HG03060 (cell line): ENCODE measurements around the gene TJAP1.

Source experiments
- ATAC-seq: cut with Tn5 transposase; IDR thresholded peaks from one replicate; pipeline ENCODE4 v1.9.1; 2021; ENCODE audit warnings: low read depth, moderate number of reproducible peaks; ENCODE audit not compliant: unreplicated experiment

Gene TJAP1, protein sequence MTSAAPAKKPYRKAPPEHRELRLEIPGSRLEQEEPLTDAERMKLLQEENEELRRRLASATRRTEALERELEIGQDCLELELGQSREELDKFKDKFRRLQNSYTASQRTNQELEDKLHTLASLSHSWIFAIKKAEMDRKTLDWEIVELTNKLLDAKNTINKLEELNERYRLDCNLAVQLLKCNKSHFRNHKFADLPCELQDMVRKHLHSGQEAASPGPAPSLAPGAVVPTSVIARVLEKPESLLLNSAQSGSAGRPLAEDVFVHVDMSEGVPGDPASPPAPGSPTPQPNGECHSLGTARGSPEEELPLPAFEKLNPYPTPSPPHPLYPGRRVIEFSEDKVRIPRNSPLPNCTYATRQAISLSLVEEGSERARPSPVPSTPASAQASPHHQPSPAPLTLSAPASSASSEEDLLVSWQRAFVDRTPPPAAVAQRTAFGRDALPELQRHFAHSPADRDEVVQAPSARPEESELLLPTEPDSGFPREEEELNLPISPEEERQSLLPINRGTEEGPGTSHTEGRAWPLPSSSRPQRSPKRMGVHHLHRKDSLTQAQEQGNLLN

DNA sequence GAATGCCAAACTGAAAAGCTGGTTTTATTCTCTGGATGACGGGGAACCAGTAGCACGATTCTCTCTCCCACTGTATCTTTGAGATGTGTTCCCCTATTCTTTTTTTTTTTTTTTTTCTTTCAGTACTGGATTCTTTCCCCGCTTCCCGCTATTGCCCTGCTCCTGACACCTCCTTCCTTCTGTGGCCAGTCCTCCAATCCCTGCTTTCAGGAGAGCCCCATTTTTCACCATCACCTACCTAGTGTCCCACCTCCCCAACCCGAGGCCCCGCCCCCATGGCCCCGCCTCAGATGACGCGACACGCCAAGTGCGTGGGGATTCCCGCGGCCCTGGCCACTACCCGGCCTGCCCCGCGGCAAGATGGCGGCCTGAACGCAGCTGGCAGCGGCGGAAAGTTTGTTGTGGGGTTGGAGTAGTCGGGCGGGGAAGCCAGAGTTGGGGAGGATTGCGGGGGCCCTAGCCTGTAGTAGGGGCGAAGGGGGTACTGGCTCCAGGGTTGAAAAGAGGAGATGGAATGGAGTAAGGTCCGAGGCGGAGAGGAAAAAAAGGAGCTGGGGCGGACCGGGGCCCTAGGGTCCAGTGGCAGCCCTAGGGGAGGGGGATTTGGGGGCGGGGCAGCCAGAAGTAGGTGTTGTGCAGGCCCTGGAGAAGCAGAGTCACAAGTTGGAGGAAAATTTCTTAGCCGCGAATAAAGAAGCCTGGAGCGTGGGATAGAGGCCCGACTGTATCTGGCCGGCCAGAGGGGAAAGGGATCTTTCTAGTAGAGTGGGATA lies at the start of gene TJAP1:
TSS of gene TJAP1 (plus strand) at position 336 of the 773 bp plus-strand sequence. CDS start 21,432 bp downstream, outside the sequence.
- ATAC-seq, result no peak

DNA sequence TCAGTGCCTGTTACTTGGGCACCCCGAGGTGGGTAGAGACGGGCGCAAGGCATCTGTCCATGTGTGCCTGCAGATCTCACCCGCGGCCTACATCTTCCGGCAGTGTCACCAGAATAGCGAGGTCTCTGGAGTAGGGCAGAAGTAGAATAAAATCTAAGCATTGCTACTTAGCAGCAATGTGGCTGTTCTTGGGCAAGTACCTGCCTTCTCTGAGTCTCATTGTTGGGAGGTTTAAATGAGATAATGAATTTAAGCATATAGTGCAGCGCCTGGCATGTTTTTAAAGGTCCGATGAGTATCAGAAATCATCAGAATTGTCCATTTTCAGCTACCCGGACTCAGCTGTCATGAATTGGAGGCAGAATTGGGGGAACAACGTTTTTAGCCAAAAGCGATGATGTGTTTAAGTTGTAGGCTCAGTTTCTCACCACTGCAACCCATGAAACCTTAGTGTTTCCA lies 49.2 kb upstream of the TJAP1 start:
- ATAC-seq, result no peak

DNA sequence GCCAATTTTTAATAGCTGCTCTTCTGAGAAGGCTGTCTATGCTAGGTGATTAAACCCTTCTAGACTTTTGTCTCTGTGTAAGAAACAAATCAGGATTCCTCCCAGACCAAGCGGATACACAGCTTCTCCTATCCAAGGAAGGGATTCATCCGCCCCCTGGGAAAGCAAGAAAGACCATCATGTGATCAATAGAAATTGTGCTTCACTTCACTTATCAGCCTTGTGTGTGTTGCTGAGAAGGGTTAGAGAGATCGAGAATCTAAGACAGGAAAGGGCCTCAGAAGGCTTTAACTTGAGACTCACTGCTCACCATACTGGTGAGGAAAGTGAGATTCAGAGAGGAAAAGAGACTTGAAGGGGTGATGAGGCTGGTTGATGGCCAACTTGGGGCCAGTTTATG lies 48.5 kb upstream of the TJAP1 start:
- no peak for ATAC-seq

DNA sequence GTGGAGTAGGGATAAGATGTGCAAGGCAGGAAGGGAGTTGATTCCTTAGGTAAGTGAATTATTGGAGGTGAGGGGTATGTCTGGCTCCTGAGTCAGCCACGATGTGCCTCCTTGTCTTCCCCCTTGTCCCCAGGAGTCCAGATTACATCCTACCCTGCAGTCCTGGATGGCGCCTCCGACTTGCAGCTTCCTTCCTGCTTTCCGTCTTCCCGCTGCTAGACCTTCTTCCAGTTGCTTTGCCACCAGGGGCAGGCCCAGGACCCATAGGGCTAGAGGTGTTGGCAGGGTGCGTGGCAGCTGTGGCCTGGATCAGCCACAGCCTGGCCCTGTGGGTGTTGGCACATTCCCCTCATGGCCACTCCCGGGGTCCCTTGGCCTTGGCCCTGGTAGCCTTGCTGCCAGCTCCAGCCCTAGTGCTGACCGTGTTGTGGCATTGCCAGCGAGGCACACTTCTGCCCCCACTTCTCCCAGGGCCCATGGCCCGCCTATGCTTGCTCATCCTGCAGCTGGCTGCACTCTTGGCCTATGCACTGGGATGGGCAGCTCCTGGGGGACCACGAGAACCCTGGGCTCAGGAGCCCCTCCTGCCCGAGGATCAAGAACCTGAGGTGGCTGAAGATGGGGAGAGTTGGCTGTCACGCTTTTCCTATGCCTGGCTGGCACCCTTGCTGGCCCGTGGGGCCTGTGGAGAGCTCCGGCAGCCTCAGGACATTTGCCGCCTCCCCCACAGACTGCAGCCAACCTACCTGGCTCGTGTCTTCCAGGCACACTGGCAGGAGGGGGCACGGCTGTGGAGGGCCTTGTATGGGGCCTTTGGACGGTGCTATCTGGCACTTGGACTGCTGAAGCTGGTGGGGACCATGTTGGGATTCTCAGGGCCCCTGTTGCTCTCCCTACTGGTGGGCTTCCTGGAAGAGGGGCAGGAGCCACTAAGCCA lies 45.1 kb upstream of the TJAP1 start:
- no peak for ATAC-seq

DNA sequence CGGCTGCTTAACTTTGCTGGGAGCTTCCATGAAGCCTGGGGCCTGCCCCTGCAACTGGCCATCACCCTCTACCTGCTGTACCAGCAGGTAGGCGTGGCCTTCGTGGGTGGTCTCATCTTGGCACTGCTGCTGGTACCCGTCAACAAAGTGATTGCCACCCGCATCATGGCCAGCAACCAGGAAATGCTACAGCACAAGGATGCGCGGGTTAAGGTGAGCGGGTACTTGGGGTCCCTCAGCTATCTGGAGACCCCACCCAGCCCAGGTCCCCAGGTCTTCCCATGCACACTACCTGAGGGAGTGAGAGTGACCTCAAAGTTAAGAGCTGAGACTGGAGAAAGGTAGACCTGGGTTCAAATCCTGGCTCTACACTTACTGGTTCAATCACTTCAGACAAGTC lies 44.2 kb upstream of the TJAP1 start:
- no peak for ATAC-seq

DNA sequence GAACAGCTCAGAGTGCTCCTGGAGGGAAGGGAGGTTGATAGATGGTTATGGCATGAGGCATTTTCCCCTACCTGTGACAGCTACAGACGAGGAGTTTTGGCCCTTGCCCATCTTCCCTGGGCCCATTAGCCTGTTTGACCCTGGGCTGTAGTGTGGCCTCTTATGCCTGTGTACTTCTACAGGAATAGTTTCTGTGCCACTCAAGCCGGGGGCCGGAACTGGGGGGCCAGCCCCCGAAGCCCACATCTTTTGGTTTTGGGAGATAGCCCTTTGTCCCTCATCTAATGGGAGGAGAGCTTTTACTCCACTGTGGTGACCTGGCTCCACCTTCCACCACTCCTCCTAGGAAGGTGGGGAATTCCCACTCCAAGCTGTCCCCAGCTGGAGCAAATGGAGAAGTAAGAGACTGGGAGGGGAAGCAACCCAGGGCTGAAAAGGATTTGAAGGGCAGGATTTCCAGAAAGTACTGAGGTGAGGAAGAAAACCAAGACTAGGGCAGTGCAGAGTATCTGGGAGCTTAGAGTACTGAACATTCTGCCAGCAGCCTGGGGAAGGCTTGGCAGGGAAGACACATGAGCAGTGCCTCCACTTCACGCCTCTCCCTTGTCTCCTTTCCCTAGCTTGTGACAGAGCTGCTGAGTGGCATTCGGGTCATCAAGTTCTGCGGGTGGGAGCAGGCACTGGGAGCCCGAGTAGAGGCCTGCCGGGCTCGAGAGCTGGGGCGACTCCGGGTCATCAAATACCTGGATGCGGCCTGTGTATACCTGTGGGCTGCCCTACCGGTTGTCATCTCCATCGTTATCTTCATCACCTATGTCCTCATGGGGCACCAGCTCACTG lies 43.1 kb upstream of the TJAP1 start:
- no peak for ATAC-seq

DNA sequence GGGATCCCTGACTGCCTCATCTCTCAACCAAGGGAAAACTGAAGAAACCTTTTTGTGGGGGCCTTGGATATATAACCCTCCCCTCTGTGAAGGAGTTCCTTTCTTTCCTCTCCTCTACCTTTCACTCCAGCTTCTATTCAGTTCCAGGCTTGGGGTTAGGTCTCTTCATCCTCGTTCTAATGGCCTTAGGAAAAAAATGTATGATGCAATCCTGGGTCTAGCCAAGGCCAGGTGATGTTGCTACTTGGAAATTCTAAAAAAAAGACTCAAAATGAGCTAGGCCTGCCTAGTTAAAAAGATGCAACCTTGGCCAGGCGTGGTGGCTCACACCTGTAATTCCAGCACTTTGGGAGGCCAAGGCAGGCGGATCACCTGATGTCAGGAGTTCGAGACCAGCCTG lies 42.4 kb upstream of the TJAP1 start:
- no peak for ATAC-seq

DNA sequence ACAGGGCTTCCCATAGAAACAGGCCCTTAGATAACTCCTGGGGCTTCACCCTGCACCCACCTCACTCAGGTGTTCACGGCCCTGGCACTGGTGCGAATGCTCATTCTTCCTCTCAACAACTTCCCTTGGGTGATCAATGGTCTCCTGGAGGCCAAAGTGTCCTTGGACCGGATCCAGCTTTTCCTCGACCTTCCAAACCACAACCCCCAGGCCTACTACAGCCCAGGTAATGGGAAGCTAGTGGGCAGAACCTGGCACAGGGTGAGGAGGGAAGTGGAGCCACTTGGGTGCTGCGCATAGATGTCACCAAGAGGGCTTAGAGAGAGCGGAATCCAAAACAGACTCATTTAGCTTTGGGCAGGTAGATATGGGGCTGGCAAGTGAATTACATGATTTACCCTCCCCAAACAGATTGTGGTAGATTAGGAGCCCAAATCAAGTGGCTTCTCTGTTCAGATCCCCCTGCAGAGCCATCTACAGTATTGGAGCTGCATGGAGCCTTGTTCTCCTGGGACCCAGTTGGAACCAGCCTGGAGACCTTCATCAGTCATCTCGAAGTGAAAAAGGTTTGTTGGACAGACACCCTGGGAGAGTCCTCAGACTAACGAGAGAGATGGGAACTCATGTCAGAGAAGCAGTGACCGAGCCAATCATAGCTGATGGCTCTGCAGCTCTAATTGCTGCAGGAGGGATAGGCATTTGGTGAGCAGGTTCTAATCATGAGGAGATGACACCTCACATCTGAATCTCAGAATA lies 41.5 kb upstream of the TJAP1 start:
- ATAC-seq, result no peak

DNA sequence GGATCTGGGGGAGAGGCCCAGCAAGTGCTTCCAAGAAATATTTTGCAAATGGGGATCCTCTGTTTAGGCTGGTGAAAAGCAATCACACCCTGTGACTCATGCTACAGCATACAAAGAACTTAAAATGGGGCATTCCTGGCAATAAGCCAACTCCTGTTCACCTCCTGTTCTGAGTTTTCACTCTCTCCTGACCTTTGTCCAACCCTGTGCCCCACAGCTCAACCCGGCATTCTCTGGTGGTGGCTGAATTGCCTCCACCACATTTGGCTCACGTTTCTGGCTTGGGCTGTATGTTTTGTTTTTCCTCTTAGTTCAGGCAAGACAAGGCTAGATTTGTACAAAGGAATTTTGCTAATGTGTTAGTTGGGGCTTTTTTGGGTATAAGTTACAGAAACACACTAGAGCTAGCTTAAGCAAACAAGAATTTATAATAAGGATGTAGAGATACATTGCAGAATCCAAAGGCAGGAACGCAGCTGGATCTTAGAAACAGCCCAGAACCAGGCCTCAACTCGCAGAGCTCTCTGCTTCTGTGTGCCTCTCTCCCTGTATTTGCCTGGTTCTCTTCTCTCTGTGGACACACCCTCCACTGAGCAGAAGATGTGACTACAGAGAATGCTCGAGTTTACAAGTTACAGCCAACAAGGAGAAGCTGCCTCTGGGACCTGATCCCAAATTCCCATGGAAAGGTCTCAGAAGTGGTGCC lies 40.6 kb upstream of the TJAP1 start:
- no peak for ATAC-seq

DNA sequence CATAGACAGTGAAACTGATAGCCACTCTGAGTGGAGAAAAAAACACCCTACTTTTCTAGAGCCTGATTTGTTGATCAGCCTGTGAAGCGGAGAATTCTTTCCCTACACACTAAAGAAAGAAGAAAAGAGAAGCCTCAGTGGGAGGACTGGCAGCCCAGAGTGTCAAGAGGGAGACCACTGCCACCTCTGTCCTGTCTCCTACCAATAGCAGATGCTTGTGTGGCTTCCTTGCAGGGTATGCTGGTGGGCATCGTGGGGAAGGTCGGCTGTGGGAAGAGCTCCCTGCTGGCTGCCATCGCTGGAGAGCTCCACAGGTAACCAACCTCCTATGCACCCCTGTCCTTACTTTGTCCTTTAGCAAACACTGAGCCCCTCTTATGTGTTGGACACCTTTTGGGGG lies 39.7 kb upstream of the TJAP1 start:
- no peak for ATAC-seq

DNA sequence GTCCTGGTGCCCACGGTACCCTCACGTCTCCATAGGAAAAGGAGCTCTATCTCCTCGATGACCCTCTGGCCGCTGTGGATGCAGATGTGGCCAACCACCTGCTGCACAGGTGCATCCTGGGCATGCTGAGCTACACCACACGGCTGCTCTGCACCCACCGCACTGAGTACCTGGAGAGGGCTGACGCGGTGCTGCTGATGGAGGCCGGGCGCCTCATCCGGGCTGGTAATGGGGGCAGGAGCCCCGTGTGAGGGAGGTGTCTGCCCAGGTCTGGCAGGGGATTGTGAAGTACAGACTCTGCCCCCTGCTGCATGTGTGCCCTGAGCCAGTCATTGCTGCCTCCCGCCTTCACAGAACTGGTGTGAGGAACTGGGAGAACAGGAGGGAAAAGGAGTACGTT lies 34.4 kb upstream of the TJAP1 start:
- no peak for ATAC-seq

DNA sequence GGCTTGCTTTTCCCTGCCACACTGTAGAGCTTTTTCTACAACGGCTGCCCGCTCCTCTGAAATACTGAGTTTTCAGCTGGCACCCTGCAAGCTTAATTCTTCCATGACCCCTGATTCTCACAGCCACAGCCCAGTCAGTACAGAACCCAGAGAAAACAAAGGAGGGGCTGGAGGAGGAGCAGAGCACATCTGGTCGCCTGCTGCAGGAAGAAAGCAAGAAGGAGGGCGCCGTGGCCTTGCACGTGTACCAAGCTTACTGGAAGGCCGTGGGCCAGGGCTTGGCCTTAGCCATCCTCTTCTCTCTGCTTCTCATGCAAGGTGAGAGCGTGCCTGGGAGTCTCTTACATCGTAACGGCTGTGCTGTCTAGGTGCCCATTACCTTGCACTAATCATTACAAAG lies 33.3 kb upstream of the TJAP1 start:
- no peak for ATAC-seq

DNA sequence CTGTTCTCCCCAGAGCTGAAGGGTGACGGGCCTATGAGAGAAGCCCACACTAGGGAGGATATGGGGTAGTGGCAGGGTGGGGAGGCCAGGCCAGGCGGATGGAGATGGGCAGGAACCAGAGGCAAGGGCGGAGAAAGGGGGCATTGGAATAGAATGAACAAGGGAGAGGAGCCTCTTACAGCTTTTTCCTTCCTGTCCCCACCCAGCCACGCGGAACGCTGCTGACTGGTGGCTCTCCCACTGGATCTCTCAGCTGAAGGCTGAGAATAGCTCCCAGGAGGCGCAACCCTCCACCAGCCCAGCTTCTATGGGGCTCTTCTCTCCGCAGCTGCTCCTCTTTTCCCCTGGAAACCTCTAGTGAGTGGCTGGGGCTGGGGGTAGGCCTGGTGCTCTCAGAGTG lies 32.8 kb upstream of the TJAP1 start:
- no peak for ATAC-seq

DNA sequence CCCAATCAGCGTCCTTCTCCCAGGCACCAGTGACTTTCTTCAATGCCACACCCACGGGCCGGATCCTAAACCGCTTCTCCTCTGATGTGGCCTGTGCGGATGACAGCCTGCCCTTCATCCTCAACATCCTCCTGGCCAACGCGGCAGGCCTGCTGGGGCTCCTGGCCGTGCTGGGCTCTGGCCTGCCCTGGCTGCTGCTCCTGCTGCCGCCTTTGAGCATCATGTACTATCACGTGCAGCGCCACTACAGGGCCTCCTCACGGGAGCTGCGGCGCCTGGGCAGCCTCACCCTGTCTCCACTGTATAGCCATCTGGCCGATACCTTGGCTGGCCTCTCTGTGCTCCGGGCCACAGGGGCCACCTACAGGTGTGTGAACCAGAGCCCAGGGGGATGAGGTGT lies 31.8 kb upstream of the TJAP1 start:
- ATAC-seq, result no peak

DNA sequence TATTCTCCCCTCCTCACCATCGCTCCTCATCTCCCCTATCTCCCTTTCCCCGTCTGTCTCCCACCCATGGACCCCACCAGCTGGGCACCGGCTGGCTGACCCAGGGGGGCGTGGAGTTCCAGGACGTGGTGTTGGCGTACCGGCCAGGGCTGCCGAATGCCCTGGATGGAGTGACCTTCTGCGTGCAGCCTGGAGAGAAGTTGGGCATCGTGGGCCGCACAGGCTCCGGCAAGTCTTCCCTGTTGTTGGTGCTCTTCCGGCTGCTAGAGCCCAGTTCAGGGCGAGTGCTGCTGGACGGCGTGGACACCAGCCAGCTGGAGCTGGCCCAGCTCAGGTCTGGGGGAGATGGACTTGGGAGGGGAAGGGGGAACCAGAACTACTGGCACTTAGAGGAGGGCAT lies 29.8 kb upstream of the TJAP1 start:
- no peak for ATAC-seq

DNA sequence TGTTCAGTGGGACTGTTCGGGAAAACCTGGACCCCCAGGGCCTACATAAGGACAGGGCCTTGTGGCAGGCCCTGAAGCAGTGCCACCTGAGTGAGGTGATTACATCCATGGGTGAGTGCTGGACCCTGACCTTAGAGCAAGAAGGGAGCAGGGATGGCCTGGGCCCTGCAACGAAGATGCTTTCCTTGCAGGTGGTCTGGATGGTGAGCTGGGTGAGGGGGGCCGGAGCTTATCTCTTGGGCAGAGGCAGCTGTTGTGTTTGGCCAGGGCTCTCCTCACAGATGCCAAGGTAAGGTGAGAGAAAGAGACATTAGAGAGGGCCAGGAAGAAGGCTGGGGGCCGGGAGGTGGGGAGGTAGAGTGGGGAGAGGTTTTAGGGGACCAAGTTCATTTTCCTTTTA lies 28.5 kb upstream of the TJAP1 start:
- no peak for ATAC-seq

DNA sequence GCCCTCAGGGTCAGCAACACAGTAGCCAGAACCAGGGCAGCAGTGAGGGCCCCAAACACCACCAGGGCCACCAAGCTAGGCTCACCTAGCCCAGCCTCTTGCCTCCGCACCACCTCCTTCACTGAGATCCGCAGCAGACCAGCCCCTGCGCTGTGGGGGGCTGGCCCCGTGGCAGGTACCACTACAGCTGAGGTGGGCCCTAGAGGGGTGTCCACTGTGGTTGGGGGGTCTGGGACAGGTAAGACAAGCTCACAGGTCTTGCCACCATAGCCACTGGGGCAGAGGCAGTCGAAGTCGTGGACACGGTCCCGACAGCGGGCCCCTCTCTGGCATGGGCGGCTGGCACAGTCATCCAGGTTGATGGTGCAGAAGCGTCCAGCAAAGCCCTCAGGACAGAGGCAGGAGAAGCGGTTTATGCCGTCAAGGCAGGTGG lies 26.7 kb upstream of the TJAP1 start:
- ATAC-seq, result no peak

DNA sequence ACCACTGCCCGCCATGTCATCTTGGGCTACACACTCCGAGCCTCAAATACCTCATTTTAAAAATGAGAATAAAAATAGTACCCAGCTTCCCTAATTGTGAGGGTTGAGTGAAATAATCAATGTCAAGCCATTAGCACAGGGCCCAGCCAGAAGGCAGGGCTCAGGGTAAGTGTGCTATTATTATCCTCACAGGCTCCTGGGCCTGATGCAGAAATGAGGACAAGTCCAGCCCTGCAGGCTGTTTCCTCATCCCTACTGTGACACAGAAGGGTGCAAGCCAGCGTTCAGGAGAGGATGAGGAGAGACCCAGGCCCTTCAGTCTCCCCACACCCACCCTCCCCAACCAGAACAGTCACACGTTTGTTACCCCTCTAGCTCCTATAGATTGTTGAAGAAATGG lies 26.0 kb upstream of the TJAP1 start:
- ATAC-seq, result no peak
